Endothelial cell of umbilical vein (primary cell): ENCODE results near the gene COG5. TPM values are rescaled to one million over a fixed set of nuclear protein-coding genes. Genes with fewer than 3 reads are reported as not detected.

Experiments
- BruUV-seq: library from RNA; stranded (reverse); fragments of 400-500 nt; replicated peaks from 2 replicates; lab custom pipeline; 2021; lab: Mats Ljungman, UMichigan
- CTCF ChIA-PET: fragments of 300-600, 350-600 bp; sonication (Branson Sonifier 250); formaldehyde crosslinking; loops from one replicate; lab custom pipeline; 2021; ENCODE audit warnings: antibody characterized with exemption, inconsistent platforms; lab: Charles Lee
- POLR2A ChIA-PET: fragments of 300-600, 350-600 bp; sonication (Branson Sonifier 250); formaldehyde crosslinking; loops from one replicate; lab custom pipeline; 2021; ENCODE audit warnings: antibody characterized with exemption, inconsistent platforms; lab: Charles Lee
- DNase-seq: peaks from one replicate; pipeline ENCODE4 v3.0.0-alpha.2; 2011; ENCODE audit warnings: low read depth, low spot score
- FAIRE-seq: peaks from 2 replicates; lab custom pipeline; 2011; peaks lifted over from hg19 to GRCh38; lab: Jason Lieb, UNC
- H2AFZ ChIP-seq: 2 replicates; pipeline ENCODE4 v1.6.0; 2012; ENCODE audit warnings: low read depth, low read length, control low read depth, inconsistent platforms
- H3K27ac ChIP-seq: 2 replicates; pipeline ENCODE4 v1.5.1; 2011; ENCODE audit warnings: low read depth, mild to moderate bottlenecking, control low read depth, low read length, moderate library complexity; ENCODE audit not compliant: insufficient read depth
- H3K27me3 ChIP-seq, 2 experiments: 2 replicates each; pipeline versions ENCODE4 v1.6.0 to v1.6.1; 2011; ENCODE audit warnings: low read length in 2 of 2, mixed read lengths in 1 of 2; ENCODE audit not compliant: control insufficient read depth in 2 of 2, insufficient read depth in 2 of 2
- H3K36me3 ChIP-seq, 2 experiments: 2 replicates in 1 of 2; 3 replicates in 1 of 2; pipeline ENCODE4 v1.5.1; 2011; ENCODE audit warnings: low read length in 2 of 2, mild to moderate bottlenecking in 1 of 2, moderate library complexity in 1 of 2; ENCODE audit not compliant: control insufficient read depth in 2 of 2, insufficient read depth in 2 of 2; ENCODE audit errors: extremely low read depth in 1 of 2
- H3K4me1 ChIP-seq: 3 replicates; pipeline ENCODE4 v1.5.1; 2011; ENCODE audit warnings: mild to moderate bottlenecking, low read length; ENCODE audit not compliant: control insufficient read depth, insufficient read depth; ENCODE audit errors: extremely low read depth
- H3K4me2 ChIP-seq: 2 replicates; pipeline ENCODE4 v1.6.1; 2011; ENCODE audit warnings: low read length, control low read depth, mixed read lengths; ENCODE audit not compliant: insufficient read depth
- H3K4me3 ChIP-seq, 3 experiments: fragments of 200-600 bp in 1 of 3; sonication (generic), shearing (Covaris generic) in 1 of 3; replicated peaks in 1 of 3; 2 replicates each; pipeline ENCODE4 v1.5.1; 2011 to 2016; ENCODE audit warnings: control low read depth in 3 of 3, low read length in 3 of 3, mild to moderate bottlenecking in 2 of 3, inconsistent platforms in 1 of 3, low read depth in 1 of 3, moderate library complexity in 1 of 3; ENCODE audit not compliant: insufficient read depth in 1 of 3
- H3K79me2 ChIP-seq: 2 replicates; pipeline ENCODE4 v1.6.0; 2012; ENCODE audit warnings: low read length, inconsistent platforms; ENCODE audit not compliant: control insufficient read depth, insufficient read depth
- H3K9ac ChIP-seq: replicated peaks from 2 replicates; pipeline ENCODE3; 2011; ENCODE audit warnings: low read length, control low read depth; ENCODE audit not compliant: insufficient read depth; ENCODE audit errors: extremely low read depth
- H3K9me1 ChIP-seq: replicated peaks from 3 replicates; pipeline ENCODE4 v1.6.0; 2011; ENCODE audit warnings: mild to moderate bottlenecking, low read length; ENCODE audit not compliant: control insufficient read depth, insufficient read depth; ENCODE audit errors: extremely low read depth
- H3K9me3 ChIP-seq: replicated peaks from 2 replicates; pipeline ENCODE4 v1.5.1; 2012; ENCODE audit warnings: low read length, inconsistent platforms; ENCODE audit not compliant: control insufficient read depth, insufficient read depth
- H4K20me1 ChIP-seq: replicated peaks from 2 replicates; pipeline ENCODE3; 2011; ENCODE audit warnings: mild to moderate bottlenecking, low read length; ENCODE audit not compliant: control insufficient read depth, insufficient read depth; ENCODE audit errors: extremely low read depth
- CTCF ChIP-seq, 2 donors: IDR thresholded peaks; 1 replicate in 1 of 2; 2 replicates in 1 of 2; pipeline ENCODE4 v1.5.1; 2011; ENCODE audit warnings: low read length in 2 of 2, mild to moderate bottlenecking in 2 of 2, moderate library complexity in 2 of 2, control low read depth in 1 of 2, inconsistent platforms in 1 of 2, low read depth in 1 of 2; ENCODE audit not compliant: insufficient read depth in 1 of 2; ENCODE audit errors: extremely low read depth in 1 of 2
- EZH2 ChIP-seq: IDR thresholded peaks from 2 replicates; pipeline ENCODE4 v1.6.1; 2012; ENCODE audit warnings: borderline replicate concordance, low read depth, mild to moderate bottlenecking, moderate library complexity, low read length, inconsistent platforms; ENCODE audit not compliant: severe bottlenecking
- FOS ChIP-seq: IDR thresholded peaks from 2 replicates; pipeline ENCODE4 v1.6.1; 2011; ENCODE audit warnings: mild to moderate bottlenecking, low read length, moderate library complexity, borderline replicate concordance; ENCODE audit not compliant: insufficient read depth
- GATA2 ChIP-seq: IDR thresholded peaks from 2 replicates; pipeline ENCODE4 v1.7.0; 2011; ENCODE audit warnings: low read depth, mild to moderate bottlenecking, moderate library complexity, mixed read lengths, low read length; ENCODE audit not compliant: insufficient read length, insufficient read depth
- JUN ChIP-seq: IDR thresholded peaks from 2 replicates; pipeline ENCODE4 v1.6.1; 2011; ENCODE audit warnings: borderline replicate concordance, low read depth; ENCODE audit not compliant: insufficient read length, insufficient read depth
- MAX ChIP-seq: IDR thresholded peaks from 2 replicates; pipeline ENCODE4 v1.6.1; 2011; ENCODE audit not compliant: insufficient read depth, insufficient read length
- MYC ChIP-seq: IDR thresholded peaks from one replicate; pipeline ENCODE4 v1.6.1; 2011; ENCODE audit warnings: mild to moderate bottlenecking, low read depth, low read length
- POLR2A ChIP-seq: IDR thresholded peaks from 2 replicates; pipeline ENCODE4 v1.6.1; 2012; ENCODE audit warnings: low read depth, mild to moderate bottlenecking, control low read depth, low read length
- POLR2AphosphoS5 ChIP-seq: IDR thresholded peaks from 2 replicates; pipeline ENCODE4 v1.6.1; 2012; ENCODE audit warnings: low read depth, mild to moderate bottlenecking, control low read depth, low read length, moderate library complexity; ENCODE audit not compliant: insufficient read depth
- dilution Hi-C: fragments of 300-500 bp; cut with MboI; formaldehyde crosslinking; loops from one replicate; pipeline ENCODE4 v1.15.0; 2019; ENCODE audit warnings: low sequenced_read_pairs; ENCODE audit not compliant: extremely low pct_ligation_motif_present
- intact Hi-C: fragments of 100-400 bp; cut with micrococcal nuclease; formaldehyde crosslinking; loops from one replicate; pipeline ENCODE4 v1.10.0; 2022
- polyA plus RNA-seq, 4 experiments: library from polyadenylated mRNA; depleted of rRNA in 3 of 4; stranded (reverse) in 3 of 4; unstranded in 1 of 4; fragments of >200 nt; gene quantifications; 2 replicates each; pipeline versions ENCODE4 v1.2.1 to v1.2.3, GENCODE V29; 2011 to 2012; ENCODE audit warnings: missing spikeins in 1 of 4
- total RNA-seq: library from RNA; stranded (reverse); gene quantifications from 2 replicates; pipeline ENCODE4 v1.2.3, GENCODE V29; 2021

The COG5 gene
- total and polyA plus RNA-seq, 2 donors (not counting 3 experiments of a cell fraction or from before 2014, with no cell fraction given), result 18.8 to 45.3 TPM

- no peaks in the 10 kb centered on the region for H3K9me3 ChIP-seq
- H3K27ac ChIP-seq, result no peak overlapping the region
- DNase-seq (no peak), FAIRE-seq (no peak)
- no peaks in the 10 kb centered on the region for H3K27me3 ChIP-seq
- CTCF ChIA-PET, result interaction anchor here (2.2 to 3.0 kb wide), 2 partner anchors 11 to 213 kb away, joined by 7 to 13 read pairs; no protein-coding TSS in a partner anchor
- dilution Hi-C loops, result no loop called here
- no peaks in the 10 kb centered on the region for H4K20me1 ChIP-seq
- POLR2A ChIA-PET, result no interaction called here
- no TSS peak for BruUV-seq
- H3K79me2 ChIP-seq, result no peaks in the 10 kb centered on the region
- H3K9ac ChIP-seq, result no peak overlapping the region
- H3K4me1 ChIP-seq, result peaks cover 30% of the 10 kb centered on the region
- intact Hi-C loops, result loop anchor here (10.0 kb wide), 1 partner anchor 627 kb away; no protein-coding TSS in a partner anchor
- H3K36me3 ChIP-seq, result peaks cover 0 to 2% of the 10 kb centered on the region in 2 experiments
- H2AFZ ChIP-seq, result no peak overlapping the region
- no peak overlapping the region for H3K4me3 ChIP-seq
- H3K4me2 ChIP-seq, result no peak overlapping the region
- TF ChIP-seq MYC, result no peak
- TF ChIP-seq GATA2, result no peak
- no peak for TF ChIP-seq POLR2AphosphoS5
- TF ChIP-seq FOS, result no peak
- no peak for TF ChIP-seq POLR2A
- TF ChIP-seq MAX, result no peak
- no peak for TF ChIP-seq CTCF (IDR thresholded peaks at IDR 0.05; ENCODE audit: extremely low read depth in 1 of 2, insufficient read depth in 1 of 2, low read depth in 1 of 2, low read length in 2 of 2)
- no peak for TF ChIP-seq EZH2
- no peak for TF ChIP-seq JUN
- no peaks in the 10 kb centered on the region for H3K9me1 ChIP-seq
These were observed 402.3 kb downstream of the COG5 start for GRCh38 chr7:107161415-107161814.
